ENCODE results near the gene ITGA8.
"Not testable (repeated sequence)": the region's sequence is repeated elsewhere in the genome, so short reads cannot be mapped to it uniquely, and the experiment has no call there.

Gene ITGA8

DNA sequence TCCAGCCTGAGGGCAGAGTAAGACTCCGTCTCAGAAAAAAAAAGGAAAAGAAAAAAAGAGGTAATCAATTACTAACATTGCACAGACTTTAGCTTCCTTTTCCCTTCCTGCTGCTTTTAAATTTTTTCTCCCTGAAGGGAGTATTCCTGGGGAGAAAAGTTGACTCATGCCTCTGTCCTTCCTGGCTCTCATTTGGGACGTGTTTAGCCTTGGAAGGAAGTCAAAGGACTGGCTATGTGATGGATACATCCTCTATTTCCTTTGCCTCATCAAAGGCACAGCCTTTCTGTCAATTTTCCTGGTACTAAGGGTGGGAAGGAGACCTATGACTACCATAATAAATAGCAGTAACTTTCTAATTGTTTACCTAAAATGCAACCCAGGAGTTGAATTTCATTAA, 77.6 kb downstream of the ITGA8 start:
- no peak for TF ChIP-seq CTCF (conservative IDR thresholded peaks at IDR 0.05; ENCODE audit: control insufficient read depth, insufficient read depth, low read depth, low read length)
- peak; percentile 73 for DNase-seq (ENCODE audit: low read depth)
- H3K4me3 ChIP-seq (ENCODE audit: control insufficient read depth, low read depth, low read length): no peak overlapping the region

DNA sequence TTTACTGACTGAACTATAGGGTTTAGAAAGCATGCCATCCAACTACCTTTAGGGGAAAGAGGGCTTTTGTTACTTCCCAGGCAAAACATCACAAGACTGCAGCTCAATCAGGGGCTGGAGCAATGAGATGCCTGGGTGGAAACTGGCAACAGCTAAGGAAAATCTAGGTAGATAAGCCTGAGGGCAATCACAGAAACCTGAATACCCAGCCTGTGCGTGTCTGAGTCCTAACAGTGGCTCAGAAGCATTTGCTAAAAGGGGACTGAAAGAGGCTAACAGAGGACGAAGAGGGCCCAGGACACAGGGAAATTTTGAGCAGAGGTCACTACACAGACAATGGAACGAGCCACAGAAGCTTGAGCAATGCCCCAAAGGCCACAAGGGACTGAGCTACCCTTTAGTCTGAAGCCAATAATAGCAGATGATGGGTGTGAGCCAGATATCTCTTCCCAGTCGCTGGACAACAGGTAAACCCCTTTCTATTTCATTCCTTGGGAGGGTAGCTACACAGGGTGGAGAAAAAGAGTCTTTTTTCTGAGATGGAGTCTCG, 79.1 kb downstream of the ITGA8 start:
- no peak for TF ChIP-seq CTCF (conservative IDR thresholded peaks at IDR 0.05; ENCODE audit: control insufficient read depth, insufficient read depth, low read depth, low read length)
- DNase-seq (ENCODE audit: low read depth): no peak

GRCh38 chr10:15636446-15636845, 83.3 kb downstream of the ITGA8 start:
- DNase-seq (ENCODE audit: low read depth): no peak
- TF ChIP-seq CTCF (conservative IDR thresholded peaks at IDR 0.05; ENCODE audit: control insufficient read depth, insufficient read depth, low read depth, low read length): no peak
- no peak overlapping the region for H3K4me3 ChIP-seq (ENCODE audit: control insufficient read depth, low read depth, low read length)

More for the DNA sequence above, 79.1 kb downstream of the ITGA8 start:
- no peak overlapping the region for H3K4me3 ChIP-seq (ENCODE audit: control insufficient read depth, low read depth, low read length)

GRCh38 chr10:15632456-15633091, 87.1 kb downstream of the ITGA8 start:
- no peak overlapping the region for H3K4me3 ChIP-seq (ENCODE audit: control insufficient read depth, low read depth, low read length)
- TF ChIP-seq CTCF (conservative IDR thresholded peaks at IDR 0.05; ENCODE audit: control insufficient read depth, insufficient read depth, low read depth, low read length): no peak
- DNase-seq (ENCODE audit: low read depth): peak; percentile 36

GRCh38 chr10:15631205-15631604, 88.5 kb downstream of the ITGA8 start:
- not testable (repeated sequence) for H3K4me3 ChIP-seq (ENCODE audit: control insufficient read depth, low read depth, low read length); DNase-seq (ENCODE audit: low read depth)

DNA sequence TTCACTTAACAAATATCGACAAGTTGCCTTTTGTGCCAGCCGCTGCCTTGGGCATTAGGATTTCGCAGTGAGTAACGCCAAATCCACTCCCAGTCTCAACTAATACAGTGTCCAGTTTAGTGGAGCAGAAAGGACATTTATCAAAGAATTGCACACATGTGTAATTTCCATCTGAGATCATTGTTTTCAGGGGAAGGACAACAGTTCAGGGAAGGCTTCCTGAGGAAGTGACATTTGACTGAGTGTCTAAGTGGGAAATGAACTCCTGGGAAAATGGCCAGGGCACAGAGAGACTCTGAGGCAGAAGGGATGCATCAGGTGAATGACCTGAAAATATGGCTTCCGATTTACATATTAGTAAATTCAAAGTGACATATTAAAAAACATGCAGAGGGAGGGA, 89.4 kb downstream of the ITGA8 start:
- TF ChIP-seq CTCF (conservative IDR thresholded peaks at IDR 0.05; ENCODE audit: control insufficient read depth, insufficient read depth, low read depth, low read length): no peak
- DNase-seq (ENCODE audit: low read depth): no peak
- no peak overlapping the region for H3K4me3 ChIP-seq (ENCODE audit: control insufficient read depth, low read depth, low read length)

DNA sequence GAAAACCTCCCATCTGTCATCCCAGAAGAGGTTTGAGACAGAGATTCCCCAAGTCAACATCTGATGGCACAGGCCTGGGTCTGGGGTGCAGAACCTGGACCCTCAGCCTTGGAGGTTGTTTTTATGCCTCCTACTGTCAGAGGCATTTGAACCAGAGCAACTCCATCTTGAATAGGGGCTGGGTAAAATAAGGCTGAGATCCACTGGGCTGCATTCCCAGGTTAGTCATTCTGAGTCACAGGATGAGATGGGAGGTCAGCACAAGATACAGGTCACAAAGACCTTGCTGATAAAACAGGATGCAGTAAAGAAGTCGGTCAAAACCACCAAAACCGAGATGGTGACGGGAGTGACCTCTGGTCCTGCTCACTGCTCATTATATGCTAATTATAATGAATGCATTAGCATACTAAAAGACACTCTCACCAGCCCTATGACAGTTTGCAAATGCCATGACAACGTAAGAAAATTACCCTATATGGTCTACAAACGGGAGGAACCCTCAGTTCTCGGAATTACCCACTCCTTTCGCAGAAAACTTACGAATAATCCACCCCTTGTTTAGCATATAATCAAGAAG, 92.0 kb downstream of the ITGA8 start:
- no peak for TF ChIP-seq CTCF (conservative IDR thresholded peaks at IDR 0.05; ENCODE audit: control insufficient read depth, insufficient read depth, low read depth, low read length)
- peak; percentile 58 for DNase-seq (ENCODE audit: low read depth)
- no peak overlapping the region for H3K4me3 ChIP-seq (ENCODE audit: control insufficient read depth, low read depth, low read length)
